ENCODE data around the gene MIOX. TPM values are rescaled to one million over a fixed set of nuclear protein-coding genes. Genes with fewer than 3 reads are reported as not detected.
"Not testable (repeated sequence)": the region's sequence is repeated elsewhere in the genome, so short reads cannot be mapped to it uniquely, and the experiment has no call there.

The MIOX gene
- total RNA-seq, 4 donors from 2014 or later: not detected

DNA sequence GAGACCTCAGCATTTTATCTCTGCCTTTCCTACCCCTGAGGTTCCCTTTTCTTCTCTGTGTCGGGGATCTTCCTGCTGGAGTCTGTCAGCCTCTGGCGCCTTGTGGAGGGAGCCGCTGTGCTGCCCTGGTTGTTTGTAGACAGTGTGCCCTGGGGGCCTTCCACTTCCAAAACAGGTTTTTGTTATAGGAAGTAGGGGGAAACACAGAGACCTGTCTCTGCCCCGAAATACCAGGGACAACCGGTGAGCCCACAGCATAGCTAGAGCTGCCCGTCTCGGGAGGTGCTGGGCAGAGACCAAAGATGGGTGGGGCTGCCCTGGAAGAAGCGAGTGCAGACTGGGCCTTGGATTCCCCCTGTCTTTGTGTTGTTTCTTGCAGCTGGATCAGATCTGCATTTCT is 29.4 kb downstream of the MIOX start:
- intact Hi-C loops (cut with DNase I; ENCODE audit: low total_unique reads): no loop called here
- Histone ChIP-seq H3K27me3 (no peaks in the 10 kb centered on the region), H3K9me3 (no peaks in the 10 kb centered on the region), H3K27ac (no peak overlapping the region), H3K36me3 (no peaks in the 10 kb centered on the region), H3K4me1 (no peaks in the 10 kb centered on the region), H3K4me3 (no peak overlapping the region)
- no peak for DNase-seq
- TF ChIP-seq POLR2A (IDR thresholded peaks at IDR 0.05): no peak
- TF ChIP-seq, protein P1, sequence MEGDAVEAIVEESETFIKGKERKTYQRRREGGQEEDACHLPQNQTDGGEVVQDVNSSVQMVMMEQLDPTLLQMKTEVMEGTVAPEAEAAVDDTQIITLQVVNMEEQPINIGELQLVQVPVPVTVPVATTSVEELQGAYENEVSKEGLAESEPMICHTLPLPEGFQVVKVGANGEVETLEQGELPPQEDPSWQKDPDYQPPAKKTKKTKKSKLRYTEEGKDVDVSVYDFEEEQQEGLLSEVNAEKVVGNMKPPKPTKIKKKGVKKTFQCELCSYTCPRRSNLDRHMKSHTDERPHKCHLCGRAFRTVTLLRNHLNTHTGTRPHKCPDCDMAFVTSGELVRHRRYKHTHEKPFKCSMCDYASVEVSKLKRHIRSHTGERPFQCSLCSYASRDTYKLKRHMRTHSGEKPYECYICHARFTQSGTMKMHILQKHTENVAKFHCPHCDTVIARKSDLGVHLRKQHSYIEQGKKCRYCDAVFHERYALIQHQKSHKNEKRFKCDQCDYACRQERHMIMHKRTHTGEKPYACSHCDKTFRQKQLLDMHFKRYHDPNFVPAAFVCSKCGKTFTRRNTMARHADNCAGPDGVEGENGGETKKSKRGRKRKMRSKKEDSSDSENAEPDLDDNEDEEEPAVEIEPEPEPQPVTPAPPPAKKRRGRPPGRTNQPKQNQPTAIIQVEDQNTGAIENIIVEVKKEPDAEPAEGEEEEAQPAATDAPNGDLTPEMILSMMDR (IDR thresholded peaks at IDR 0.05): no peak

GRCh38 chr22:50516891-50517290 is 30.2 kb downstream of the MIOX start:
- no peak overlapping the region for H3K4me3 ChIP-seq
- H3K36me3 ChIP-seq: no peaks in the 10 kb centered on the region
- H3K27ac ChIP-seq: no peak overlapping the region
- H3K27me3 ChIP-seq: no peaks in the 10 kb centered on the region
- no peak for TF ChIP-seq POLR2A (IDR thresholded peaks at IDR 0.05)
- TF ChIP-seq, protein P1 (IDR thresholded peaks at IDR 0.05): no peak
- intact Hi-C loops (cut with DNase I; ENCODE audit: low total_unique reads): no loop called here
- no peak for DNase-seq
- H3K4me1 ChIP-seq: no peaks in the 10 kb centered on the region
- no peaks in the 10 kb centered on the region for H3K9me3 ChIP-seq

DNA sequence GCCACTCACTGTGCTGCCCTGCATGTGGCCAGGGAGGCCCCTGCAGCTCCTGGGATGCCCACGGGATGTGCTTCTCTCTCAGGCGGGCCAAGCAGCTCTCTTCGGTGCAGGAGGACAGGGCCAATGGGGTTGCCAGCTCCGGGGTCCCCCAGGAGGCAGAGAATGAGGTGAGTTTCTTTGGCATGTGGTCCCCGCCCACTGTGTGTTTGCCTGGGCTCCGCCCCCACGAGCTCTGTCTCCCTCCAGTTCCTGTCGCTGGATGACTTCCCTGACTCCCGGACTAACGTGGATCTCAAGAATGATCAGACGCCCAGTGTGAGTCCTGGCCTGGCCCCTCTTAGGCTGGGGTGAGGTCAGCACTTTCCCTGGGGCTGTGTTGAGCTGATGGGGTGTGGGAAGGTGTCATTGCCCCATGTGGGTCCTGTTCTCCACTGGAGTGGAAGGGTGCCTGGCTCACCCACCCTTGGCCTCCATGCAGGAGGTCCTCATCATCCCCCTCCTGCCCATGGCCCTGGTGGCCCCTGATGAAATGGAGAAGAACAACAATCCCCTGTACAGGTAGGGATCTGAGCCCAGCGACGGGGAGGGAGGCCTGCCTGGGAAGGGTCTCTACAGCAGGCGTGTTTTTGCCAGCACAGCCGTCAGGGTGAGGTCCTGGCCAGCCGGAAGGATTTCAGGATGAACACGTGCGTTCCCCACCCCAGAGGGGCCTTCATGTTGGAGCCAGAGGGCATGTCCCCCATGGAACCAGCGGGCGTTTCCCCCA is 31.0 kb downstream of the MIOX start:
- DNase-seq: no peak
- no peaks in the 10 kb centered on the region for H3K27me3 ChIP-seq
- no peaks in the 10 kb centered on the region for H3K36me3 ChIP-seq
- H3K4me1 ChIP-seq: no peaks in the 10 kb centered on the region
- no peak overlapping the region for H3K4me3 ChIP-seq
- H3K27ac ChIP-seq: no peak overlapping the region
- H3K9me3 ChIP-seq: no peaks in the 10 kb centered on the region
- intact Hi-C loops (cut with DNase I; ENCODE audit: low total_unique reads): no loop called here
- TF ChIP-seq, protein P1 (IDR thresholded peaks at IDR 0.05): no peak
- TF ChIP-seq POLR2A (IDR thresholded peaks at IDR 0.05): no peak

DNA sequence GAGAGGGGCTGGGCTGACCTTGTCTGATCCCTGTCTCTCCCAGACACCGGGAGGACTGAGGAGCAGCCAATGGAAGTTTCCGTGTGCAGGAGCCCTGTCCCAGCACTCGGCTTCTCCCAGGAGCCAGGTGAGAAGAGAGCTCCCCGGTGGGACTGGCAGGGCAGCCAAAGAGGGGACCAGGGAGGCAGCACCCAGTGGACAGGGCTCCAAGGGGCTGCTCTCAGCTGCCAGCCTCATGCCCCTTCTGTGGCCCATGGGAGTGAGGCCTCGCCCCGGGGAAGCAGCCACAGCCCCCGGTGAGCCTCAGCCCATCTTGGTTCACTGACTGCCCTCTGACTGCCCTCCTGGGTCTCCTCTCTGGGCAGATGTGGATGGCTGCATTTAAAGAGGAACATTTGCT is 31.9 kb downstream of the MIOX start:
- intact Hi-C loops (cut with DNase I; ENCODE audit: low total_unique reads): no loop called here

GRCh38 chr22:50519151-50519550 is 32.5 kb downstream of the MIOX start:
- no peak for TF ChIP-seq POLR2A (IDR thresholded peaks at IDR 0.05)
- TF ChIP-seq, protein P1 (IDR thresholded peaks at IDR 0.05): no peak
- Histone ChIP-seq H3K4me1 (no peaks in the 10 kb centered on the region), H3K4me3 (no peak overlapping the region), H3K27ac (no peak overlapping the region), H3K27me3 (no peaks in the 10 kb centered on the region), H3K36me3 (no peaks in the 10 kb centered on the region), H3K9me3 (no peaks in the 10 kb centered on the region)
- DNase-seq: no peak
- intact Hi-C loops (cut with DNase I; ENCODE audit: low total_unique reads): no loop called here

More for the DNA sequence above, 31.9 kb downstream of the MIOX start:
- Histone ChIP-seq H3K36me3 (no peaks in the 10 kb centered on the region), H3K27ac (no peak overlapping the region), H3K4me1 (no peaks in the 10 kb centered on the region), H3K4me3 (no peak overlapping the region), H3K27me3 (no peaks in the 10 kb centered on the region), H3K9me3 (no peaks in the 10 kb centered on the region)
- no peak for DNase-seq
- TF ChIP-seq POLR2A (IDR thresholded peaks at IDR 0.05): no peak

GRCh38 chr22:50520184-50520583 is 33.5 kb downstream of the MIOX start:
- H3K36me3 ChIP-seq; H3K4me3 ChIP-seq; DNase-seq; H3K27ac ChIP-seq; intact Hi-C loops (cut with DNase I; ENCODE audit: low total_unique reads); H3K4me1 ChIP-seq; H3K27me3 ChIP-seq; H3K9me3 ChIP-seq: not testable (repeated sequence)

All from uterus (tissue), 4 donors.